ENCODE data around the gene SPINT3. TPM values are rescaled to one million over a fixed set of nuclear protein-coding genes. Genes with fewer than 3 reads are reported as not detected.

SPINT3 gene
- total RNA-seq, 1 experiment from 2014 or later: not detected

- Histone ChIP-seq H3K27ac (no peak overlapping the region), H3K4me3 (no peak overlapping the region), H3K36me3 (no peaks in the 10 kb centered on the region), H3K4me1 (replicated peaks) (no peaks in the 10 kb centered on the region), H3K9me3 (replicated peaks) (no peaks in the 10 kb centered on the region), H3K27me3 (replicated peaks) (peaks cover 54% of the 10 kb centered on the region)
- DNase-seq (ENCODE audit: low read depth in 1 of 2, low spot score in 2 of 2): no peak
Observed at GRCh38 chr20:45463709-45464108, 51.7 kb downstream of the SPINT3 start.

GRCh38 chr20:45462711-45463509 lies 52.5 kb downstream of the SPINT3 start:
- Histone ChIP-seq H3K27ac (no peak overlapping the region), H3K9me3 (replicated peaks) (no peaks in the 10 kb centered on the region), H3K27me3 (replicated peaks) (peaks cover 50% of the 10 kb centered on the region), H3K4me1 (replicated peaks) (no peaks in the 10 kb centered on the region), H3K4me3 (no peak overlapping the region), H3K36me3 (no peaks in the 10 kb centered on the region)
- no peak for DNase-seq (ENCODE audit: low read depth in 1 of 2, low spot score in 2 of 2)

Other genes starting within 250 kb of the SPINT3 start
- gene RBPJL, start 208.8 kb downstream of the SPINT3 start, total RNA-seq (2014; rRNA removed; shearing (Covaris generic)): not detected in 2 replicates
- gene MATN4, start 207.3 kb downstream of the SPINT3 start, total RNA-seq (2014; rRNA removed; shearing (Covaris generic)): 0.50 TPM in 1 of 2 replicates, not detected in the other
- 105 and 107 TPM in 2 replicates for gene SDC4, start 167.2 kb downstream of the SPINT3 start, total RNA-seq (2014; rRNA removed; shearing (Covaris generic))
- gene SYS1, start 152.5 kb downstream of the SPINT3 start, total RNA-seq (2014; rRNA removed; shearing (Covaris generic)): 7.3 and 18.4 TPM in 2 replicates
- gene TP53TG5, start 137.3 kb downstream of the SPINT3 start, total RNA-seq (2014; rRNA removed; shearing (Covaris generic)): not detected in 2 replicates
- gene DBNDD2, start 107.3 kb downstream of the SPINT3 start, total RNA-seq (2014; rRNA removed; shearing (Covaris generic)): 0.13 and 0.47 TPM in 2 replicates
- 73.1 and 93.1 TPM in 2 replicates for gene PIGT, start 99.5 kb downstream of the SPINT3 start, total RNA-seq (2014; rRNA removed; shearing (Covaris generic))
- gene WFDC2, start 45.9 kb downstream of the SPINT3 start, total RNA-seq (2014; rRNA removed; shearing (Covaris generic)): not detected in 2 replicates
- not detected in 2 replicates for gene WFDC6, start 23.9 kb upstream of the SPINT3 start, total RNA-seq (2014; rRNA removed; shearing (Covaris generic))
- not detected in 2 replicates for gene EPPIN, start 31.8 kb upstream of the SPINT3 start, total RNA-seq (2014; rRNA removed; shearing (Covaris generic))
- gene WFDC8, start 63.7 kb upstream of the SPINT3 start, total RNA-seq (2014; rRNA removed; shearing (Covaris generic)): not detected in 2 replicates
- not detected in 2 replicates for gene WFDC10A, start 114.1 kb upstream of the SPINT3 start, total RNA-seq (2014; rRNA removed; shearing (Covaris generic))
- not detected in 2 replicates for gene WFDC9, start 115.7 kb upstream of the SPINT3 start, total RNA-seq (2014; rRNA removed; shearing (Covaris generic))
- not detected in 2 replicates for gene WFDC11, start 154.6 kb upstream of the SPINT3 start, total RNA-seq (2014; rRNA removed; shearing (Covaris generic))
- gene WFDC13, start 186.4 kb upstream of the SPINT3 start, total RNA-seq (2014; rRNA removed; shearing (Covaris generic)): not detected in 2 replicates
- not detected in 2 replicates for gene WFDC10B, start 189.4 kb upstream of the SPINT3 start, total RNA-seq (2014; rRNA removed; shearing (Covaris generic))
- gene SPINT4, start 206.7 kb upstream of the SPINT3 start, total RNA-seq (2014; rRNA removed; shearing (Covaris generic)): not detected in 2 replicates